GM12873 (cell line): Measurements from ENCODE around the gene UGT2A1.

ENCODE experiments used
- TF ChIP-seq, protein P1 (sequence below): IDR thresholded peaks from 2 replicates; pipeline ENCODE4 v1.5.1; 2012; ENCODE audit warnings: low read depth, mild to moderate bottlenecking, moderate library complexity, low read length, control low read depth; ENCODE audit not compliant: insufficient read depth; ENCODE audit errors: missing control alignments

The UGT2A1 gene

GRCh38 chr4:69656653-69657158, 3.7 kb upstream of the UGT2A1 start:
- TF ChIP-seq, protein P1, sequence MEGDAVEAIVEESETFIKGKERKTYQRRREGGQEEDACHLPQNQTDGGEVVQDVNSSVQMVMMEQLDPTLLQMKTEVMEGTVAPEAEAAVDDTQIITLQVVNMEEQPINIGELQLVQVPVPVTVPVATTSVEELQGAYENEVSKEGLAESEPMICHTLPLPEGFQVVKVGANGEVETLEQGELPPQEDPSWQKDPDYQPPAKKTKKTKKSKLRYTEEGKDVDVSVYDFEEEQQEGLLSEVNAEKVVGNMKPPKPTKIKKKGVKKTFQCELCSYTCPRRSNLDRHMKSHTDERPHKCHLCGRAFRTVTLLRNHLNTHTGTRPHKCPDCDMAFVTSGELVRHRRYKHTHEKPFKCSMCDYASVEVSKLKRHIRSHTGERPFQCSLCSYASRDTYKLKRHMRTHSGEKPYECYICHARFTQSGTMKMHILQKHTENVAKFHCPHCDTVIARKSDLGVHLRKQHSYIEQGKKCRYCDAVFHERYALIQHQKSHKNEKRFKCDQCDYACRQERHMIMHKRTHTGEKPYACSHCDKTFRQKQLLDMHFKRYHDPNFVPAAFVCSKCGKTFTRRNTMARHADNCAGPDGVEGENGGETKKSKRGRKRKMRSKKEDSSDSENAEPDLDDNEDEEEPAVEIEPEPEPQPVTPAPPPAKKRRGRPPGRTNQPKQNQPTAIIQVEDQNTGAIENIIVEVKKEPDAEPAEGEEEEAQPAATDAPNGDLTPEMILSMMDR: no peak

- TF ChIP-seq, protein P1: no peak
These were observed 2.2 kb downstream of the UGT2A1 start for GRCh38 chr4:69650872-69651271.

- TF ChIP-seq, protein P1: no peak
These were observed 3.4 kb downstream of the UGT2A1 start for GRCh38 chr4:69649629-69650028.

GRCh38 chr4:69649207-69649606, 3.8 kb downstream of the UGT2A1 start:
- TF ChIP-seq, protein P1: no peak

GRCh38 chr4:69642961-69643360, 10.1 kb downstream of the UGT2A1 start:
- TF ChIP-seq, protein P1: no peak

DNA sequence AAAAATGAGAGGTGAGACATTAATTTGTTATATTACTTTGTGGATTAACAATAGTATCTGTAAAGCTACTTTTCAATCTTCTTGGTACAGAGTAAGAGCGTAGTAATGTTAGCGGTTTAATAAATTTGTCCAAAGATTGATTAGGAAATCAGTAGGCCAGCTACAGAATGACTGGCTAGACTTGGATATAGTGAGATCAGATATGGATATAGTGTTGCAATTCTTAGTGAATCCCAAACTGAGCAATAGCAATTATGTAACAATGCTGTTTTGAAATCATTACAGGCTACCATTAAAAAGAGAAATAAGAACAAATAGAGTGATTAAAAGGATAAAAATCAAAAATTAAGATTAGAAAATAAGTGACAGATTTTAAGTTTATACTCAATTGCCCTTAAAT, 12.8 kb downstream of the UGT2A1 start:
- TF ChIP-seq, protein P1: no peak

GRCh38 chr4:69639542-69639941, 13.5 kb downstream of the UGT2A1 start, which contains the start of gene UGT2A2:
TSS of gene UGT2A2 (minus strand) at chr4:69639642. CDS start at chr4:69639640, 2 bp downstream.
- TF ChIP-seq, protein P1: no peak
